ENCODE results near the gene MARCHF9. TPM values are rescaled to one million over a fixed set of nuclear protein-coding genes. Genes with fewer than 3 reads are reported as not detected.

MARCHF9 gene
- total RNA-seq, 2 donors from 2014 or later: 13.6 to 15.8 TPM

GRCh38 chr12:57780284-57780897, 25.5 kb downstream of the MARCHF9 start:
- Mint-ChIP-seq H3K27me3 (ENCODE audit: insufficient read depth) (no peaks in the 10 kb centered on the region), H3K4me1 (peaks cover 4% of the 10 kb centered on the region), H3K9me3 (no peaks in the 10 kb centered on the region), H3K4me3 (no peak overlapping the region), H3K36me3 (ENCODE audit: low read depth) (peaks cover 10% of the 10 kb centered on the region), H3K27ac (no peak overlapping the region)
- DNase-seq: no peak
- Histone ChIP-seq H3K27ac (ENCODE audit: low read depth, low read length) (no peak overlapping the region), H3K36me3 (ENCODE audit: control insufficient read depth, insufficient read depth, low read length) (peaks cover 9% of the 10 kb centered on the region), H3K4me1 (ENCODE audit: control insufficient read depth, insufficient read depth, low read length) (no peaks in the 10 kb centered on the region), H3K9me3 (ENCODE audit: control insufficient read depth, low read length) (no peaks in the 10 kb centered on the region), H3K27me3 (ENCODE audit: control insufficient read depth, insufficient read depth, low read length, poor library complexity, severe bottlenecking) (no peaks in the 10 kb centered on the region), H3K4me3 (ENCODE audit: low read length) (no peak overlapping the region), H3K9ac (ENCODE audit: extremely low read depth, low read length, poor library complexity, severe bottlenecking) (no peak overlapping the region)
- TF ChIP-seq, protein P1, sequence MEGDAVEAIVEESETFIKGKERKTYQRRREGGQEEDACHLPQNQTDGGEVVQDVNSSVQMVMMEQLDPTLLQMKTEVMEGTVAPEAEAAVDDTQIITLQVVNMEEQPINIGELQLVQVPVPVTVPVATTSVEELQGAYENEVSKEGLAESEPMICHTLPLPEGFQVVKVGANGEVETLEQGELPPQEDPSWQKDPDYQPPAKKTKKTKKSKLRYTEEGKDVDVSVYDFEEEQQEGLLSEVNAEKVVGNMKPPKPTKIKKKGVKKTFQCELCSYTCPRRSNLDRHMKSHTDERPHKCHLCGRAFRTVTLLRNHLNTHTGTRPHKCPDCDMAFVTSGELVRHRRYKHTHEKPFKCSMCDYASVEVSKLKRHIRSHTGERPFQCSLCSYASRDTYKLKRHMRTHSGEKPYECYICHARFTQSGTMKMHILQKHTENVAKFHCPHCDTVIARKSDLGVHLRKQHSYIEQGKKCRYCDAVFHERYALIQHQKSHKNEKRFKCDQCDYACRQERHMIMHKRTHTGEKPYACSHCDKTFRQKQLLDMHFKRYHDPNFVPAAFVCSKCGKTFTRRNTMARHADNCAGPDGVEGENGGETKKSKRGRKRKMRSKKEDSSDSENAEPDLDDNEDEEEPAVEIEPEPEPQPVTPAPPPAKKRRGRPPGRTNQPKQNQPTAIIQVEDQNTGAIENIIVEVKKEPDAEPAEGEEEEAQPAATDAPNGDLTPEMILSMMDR (conservative IDR thresholded peaks at IDR 0.05): no peak
- WGBS, 2 experiments (ENCODE audit: insufficient coverage in 1 of 2, insufficient read length in 1 of 2): 83 to 90% methylated on average over 4 of the region's 4 CpGs

- Histone ChIP-seq H3K36me3 (ENCODE audit: control insufficient read depth, insufficient read depth, low read length) (peaks cover 18% of the 10 kb centered on the region), H3K9me3 (ENCODE audit: control insufficient read depth, low read length) (no peaks in the 10 kb centered on the region), H3K4me3 (ENCODE audit: low read length) (no peak overlapping the region), H3K27me3 (ENCODE audit: control insufficient read depth, insufficient read depth, low read length, poor library complexity, severe bottlenecking) (no peaks in the 10 kb centered on the region), H3K4me1 (ENCODE audit: control insufficient read depth, insufficient read depth, low read length) (no peaks in the 10 kb centered on the region), H3K27ac (ENCODE audit: low read depth, low read length) (no peak overlapping the region), H3K9ac (ENCODE audit: extremely low read depth, low read length, poor library complexity, severe bottlenecking) (no peak overlapping the region)
- TF ChIP-seq, protein P1 (conservative IDR thresholded peaks at IDR 0.05): no peak
- no peak for DNase-seq
- WGBS, 2 experiments (ENCODE audit: insufficient coverage in 1 of 2, insufficient read length in 1 of 2): 90 to 100% methylated on average over 3 of the region's 3 CpGs
- Mint-ChIP-seq H3K4me3 (no peak overlapping the region), H3K9me3 (no peaks in the 10 kb centered on the region), H3K36me3 (ENCODE audit: low read depth) (peaks cover 11% of the 10 kb centered on the region), H3K27me3 (ENCODE audit: insufficient read depth) (no peaks in the 10 kb centered on the region), H3K27ac (no peak overlapping the region), H3K4me1 (peaks cover 4% of the 10 kb centered on the region)
Observed at GRCh38 chr12:57781244-57781643, 26.3 kb downstream of the MARCHF9 start.

DNA sequence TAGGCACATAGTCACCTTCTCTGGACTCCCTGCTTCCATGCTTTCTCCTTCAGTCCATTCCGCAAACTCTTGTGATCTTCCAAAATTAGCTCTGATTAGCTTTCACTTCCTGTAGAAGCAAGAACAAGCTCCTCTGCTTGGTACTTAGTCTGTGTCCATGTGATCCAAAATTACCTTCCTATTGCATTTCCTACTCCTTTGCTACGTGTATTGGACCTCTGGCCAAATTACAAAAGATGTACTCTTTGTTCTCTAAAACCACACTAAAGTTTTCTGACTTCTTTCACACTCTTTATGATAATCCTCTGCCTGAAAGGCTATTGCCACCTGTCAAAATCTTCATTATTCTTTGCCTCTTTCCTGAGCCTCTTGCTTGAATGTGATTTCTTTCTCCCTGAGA, 26.9 kb downstream of the MARCHF9 start:
- H3K4me3 ChIP-seq (ENCODE audit: low read length): no peak overlapping the region
- no peak overlapping the region for H3K27ac ChIP-seq (ENCODE audit: low read depth, low read length)
- no peak overlapping the region for H3K27ac Mint-ChIP-seq
- no peaks in the 10 kb centered on the region for H3K27me3 Mint-ChIP-seq (ENCODE audit: insufficient read depth)
- H3K36me3 Mint-ChIP-seq (ENCODE audit: low read depth): peaks cover 15% of the 10 kb centered on the region
- H3K9ac ChIP-seq (ENCODE audit: extremely low read depth, low read length, poor library complexity, severe bottlenecking): no peak overlapping the region
- TF ChIP-seq, protein P1 (conservative IDR thresholded peaks at IDR 0.05): no peak
- peaks cover 4% of the 10 kb centered on the region for H3K4me1 Mint-ChIP-seq
- no peak for DNase-seq
- H3K27me3 ChIP-seq (ENCODE audit: control insufficient read depth, insufficient read depth, low read length, poor library complexity, severe bottlenecking): no peaks in the 10 kb centered on the region
- H3K36me3 ChIP-seq (ENCODE audit: control insufficient read depth, insufficient read depth, low read length): peaks cover 23% of the 10 kb centered on the region
- H3K4me1 ChIP-seq (ENCODE audit: control insufficient read depth, insufficient read depth, low read length): no peaks in the 10 kb centered on the region
- H3K4me3 Mint-ChIP-seq: no peak overlapping the region
- WGBS, 2 experiments (ENCODE audit: insufficient coverage in 1 of 2, insufficient read length in 1 of 2): 74% methylated on average over 2 of the region's 2 CpGs
- H3K9me3 ChIP-seq (ENCODE audit: control insufficient read depth, low read length): no peaks in the 10 kb centered on the region
- H3K9me3 Mint-ChIP-seq: no peaks in the 10 kb centered on the region

Data from endodermal cell (in vitro differentiated cells).